Neural cell (in vitro differentiated cells): ENCODE data around the gene FBN1. TPM values are rescaled to one million over a fixed set of nuclear protein-coding genes. Genes with fewer than 3 reads are reported as not detected.

ENCODE experiments used
- H2AFZ ChIP-seq: fragments of 200-600, 300-800 bp; sonication (generic), shearing (Covaris generic); 2 replicates; pipeline ENCODE4 v1.6.0; 2014; ENCODE audit warnings: low read depth, mild to moderate bottlenecking, antibody characterized with exemption, low read length, moderate library complexity
- H3F3A ChIP-seq: fragments of 200-600 bp; shearing (Covaris generic); 2 replicates; pipeline ENCODE4 v1.6.1; 2016; ENCODE audit warnings: mild to moderate bottlenecking, moderate library complexity, mixed read lengths, antibody characterized with exemption, low read length; ENCODE audit not compliant: insufficient read depth, poor library complexity, severe bottlenecking
- H3K27ac ChIP-seq: fragments of 200-600, 300-800 bp; sonication (generic), shearing (Covaris generic); 2 replicates; pipeline ENCODE4 v1.5.1; 2014; ENCODE audit warnings: mild to moderate bottlenecking, low read length, moderate library complexity
- H3K27me3 ChIP-seq: fragments of 300-800, 200-600 bp; sonication (generic), shearing (Covaris generic); 2 replicates; pipeline ENCODE4 v1.6.0; 2014; ENCODE audit warnings: mild to moderate bottlenecking, low read depth, low read length, moderate library complexity; ENCODE audit not compliant: insufficient read depth
- H3K36me3 ChIP-seq: fragments of 300-800, 200-600 bp; sonication (generic), shearing (Covaris generic); 2 replicates; pipeline ENCODE4 v1.5.1; 2014; ENCODE audit warnings: mild to moderate bottlenecking, antibody characterized with exemption, low read length, moderate library complexity; ENCODE audit not compliant: insufficient read depth
- H3K4me2 ChIP-seq: fragments of 300-800, 200-600 bp; sonication (generic), shearing (Covaris generic); 2 replicates; pipeline ENCODE4 v1.6.0; 2014; ENCODE audit warnings: mild to moderate bottlenecking, low read length
- H3K4me3 ChIP-seq: fragments of 300-800, 200-600 bp; sonication (generic), shearing (Covaris generic); 2 replicates; pipeline ENCODE4 v1.5.1; 2014; ENCODE audit warnings: mild to moderate bottlenecking, low read length, moderate library complexity
- H3K79me2 ChIP-seq: fragments of 200-600 bp; shearing (Covaris generic); replicated peaks from 2 replicates; pipeline ENCODE4 v1.6.0; 2014; ENCODE audit warnings: mild to moderate bottlenecking, low read length, moderate library complexity; ENCODE audit not compliant: insufficient read depth
- H3K9ac ChIP-seq: fragments of 300-800, 200-600 bp; sonication (generic), shearing (Covaris generic); 2 replicates; pipeline ENCODE4 v1.6.1; 2016; ENCODE audit warnings: mild to moderate bottlenecking, low read length, mixed read lengths
- H3K9me2 ChIP-seq: fragments of 200-600 bp; shearing (Covaris generic); 2 replicates; pipeline ENCODE4 v1.6.1; 2016; ENCODE audit warnings: mild to moderate bottlenecking, low read length, mixed read lengths; ENCODE audit not compliant: insufficient read depth
- H3K9me3 ChIP-seq: fragments of 200-600, 300-800 bp; sonication (generic), shearing (Covaris generic); 2 replicates; pipeline ENCODE4 v1.6.1; 2016; ENCODE audit warnings: mild to moderate bottlenecking, mixed run types, low read length, moderate library complexity, mixed read lengths
- H4K20me1 ChIP-seq: fragments of 200-600 bp; shearing (Covaris generic); 2 replicates; pipeline ENCODE4 v1.6.1; 2016; ENCODE audit warnings: mild to moderate bottlenecking, mixed run types; ENCODE audit not compliant: insufficient read depth
- EP300 ChIP-seq: fragments of 450-650 bp; conservative IDR thresholded peaks from 2 replicates; pipeline ENCODE4 v1.6.1; 2014; ENCODE audit warnings: antibody characterized with exemption, mild to moderate bottlenecking, moderate library complexity; ENCODE audit not compliant: poor library complexity, severe bottlenecking
- EZH2 ChIP-seq: fragments of 200-600, 300-800 bp; shearing (Covaris generic), sonication (generic); IDR thresholded peaks from 2 replicates; pipeline ENCODE4 v1.6.1; 2014; ENCODE audit warnings: antibody characterized with exemption, low read length, borderline replicate concordance, mild to moderate bottlenecking; ENCODE audit not compliant: insufficient read depth, poor library complexity, severe bottlenecking
- MXI1 ChIP-seq: fragments of 450-650 bp; conservative IDR thresholded peaks from 2 replicates; pipeline ENCODE4 v1.6.1; 2014; ENCODE audit warnings: antibody characterized with exemption, mild to moderate bottlenecking; ENCODE audit not compliant: poor library complexity, severe bottlenecking
- POLR2AphosphoS5 ChIP-seq: IDR thresholded peaks from 2 replicates; pipeline ENCODE4 v1.6.1; 2012
- RAD21 ChIP-seq: fragments of 450-650 bp; conservative IDR thresholded peaks from 2 replicates; pipeline ENCODE4 v1.6.1; 2014; ENCODE audit warnings: antibody characterized with exemption, mild to moderate bottlenecking, moderate library complexity
- SMC3 ChIP-seq: fragments of 450-650 bp; conservative IDR thresholded peaks from 2 replicates; pipeline ENCODE4 v1.6.1; 2014; ENCODE audit warnings: antibody characterized with exemption, mild to moderate bottlenecking, moderate library complexity; ENCODE audit not compliant: poor library complexity
- TAF1 ChIP-seq: IDR thresholded peaks from 2 replicates; pipeline ENCODE4 v1.6.1; 2012; ENCODE audit warnings: low read depth
- polyA plus RNA-seq: library from polyadenylated mRNA; depleted of rRNA; stranded (reverse); fragments of >200 nt; gene quantifications from 2 replicates; pipeline ENCODE4 v1.2.3, GENCODE V29; 2014
- TF ChIP-seq, protein P1 (sequence below): IDR thresholded peaks from 2 replicates; pipeline ENCODE4 v1.6.1; 2012; ENCODE audit warnings: borderline replicate concordance
- TF ChIP-seq, protein P2 (sequence below): fragments of 450-650 bp; IDR thresholded peaks from 2 replicates; pipeline ENCODE4 v1.5.1; 2014; ENCODE audit warnings: antibody characterized with exemption, mild to moderate bottlenecking, moderate library complexity; ENCODE audit not compliant: poor library complexity, severe bottlenecking

The FBN1 gene
- polyA plus RNA-seq, 1 donor from 2014 or later: 22.0 TPM

DNA sequence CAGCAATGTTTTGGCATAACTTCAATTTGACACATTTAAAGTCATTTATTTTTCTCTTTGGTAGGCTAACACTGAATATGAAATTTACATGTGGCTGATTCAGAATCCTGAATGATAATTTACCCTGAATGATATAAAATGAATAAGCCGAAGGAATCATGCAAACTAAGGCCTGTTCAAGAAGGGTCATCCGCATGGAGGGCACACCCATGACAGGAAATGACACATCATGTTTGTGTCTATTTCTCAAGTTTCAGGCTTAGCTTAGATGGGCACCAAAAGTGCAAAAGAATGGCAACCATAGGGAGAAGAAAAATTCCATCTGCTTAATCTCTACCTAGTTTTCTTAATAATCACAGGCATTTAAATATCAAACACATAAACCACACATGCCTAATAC, 172.8 kb downstream of the FBN1 start:
- H3K9ac ChIP-seq: no peak overlapping the region
- TF ChIP-seq POLR2AphosphoS5: no peak
- no peak for TF ChIP-seq MXI1
- no peak for TF ChIP-seq EZH2
- TF ChIP-seq TAF1: no peak
- TF ChIP-seq, protein P1, sequence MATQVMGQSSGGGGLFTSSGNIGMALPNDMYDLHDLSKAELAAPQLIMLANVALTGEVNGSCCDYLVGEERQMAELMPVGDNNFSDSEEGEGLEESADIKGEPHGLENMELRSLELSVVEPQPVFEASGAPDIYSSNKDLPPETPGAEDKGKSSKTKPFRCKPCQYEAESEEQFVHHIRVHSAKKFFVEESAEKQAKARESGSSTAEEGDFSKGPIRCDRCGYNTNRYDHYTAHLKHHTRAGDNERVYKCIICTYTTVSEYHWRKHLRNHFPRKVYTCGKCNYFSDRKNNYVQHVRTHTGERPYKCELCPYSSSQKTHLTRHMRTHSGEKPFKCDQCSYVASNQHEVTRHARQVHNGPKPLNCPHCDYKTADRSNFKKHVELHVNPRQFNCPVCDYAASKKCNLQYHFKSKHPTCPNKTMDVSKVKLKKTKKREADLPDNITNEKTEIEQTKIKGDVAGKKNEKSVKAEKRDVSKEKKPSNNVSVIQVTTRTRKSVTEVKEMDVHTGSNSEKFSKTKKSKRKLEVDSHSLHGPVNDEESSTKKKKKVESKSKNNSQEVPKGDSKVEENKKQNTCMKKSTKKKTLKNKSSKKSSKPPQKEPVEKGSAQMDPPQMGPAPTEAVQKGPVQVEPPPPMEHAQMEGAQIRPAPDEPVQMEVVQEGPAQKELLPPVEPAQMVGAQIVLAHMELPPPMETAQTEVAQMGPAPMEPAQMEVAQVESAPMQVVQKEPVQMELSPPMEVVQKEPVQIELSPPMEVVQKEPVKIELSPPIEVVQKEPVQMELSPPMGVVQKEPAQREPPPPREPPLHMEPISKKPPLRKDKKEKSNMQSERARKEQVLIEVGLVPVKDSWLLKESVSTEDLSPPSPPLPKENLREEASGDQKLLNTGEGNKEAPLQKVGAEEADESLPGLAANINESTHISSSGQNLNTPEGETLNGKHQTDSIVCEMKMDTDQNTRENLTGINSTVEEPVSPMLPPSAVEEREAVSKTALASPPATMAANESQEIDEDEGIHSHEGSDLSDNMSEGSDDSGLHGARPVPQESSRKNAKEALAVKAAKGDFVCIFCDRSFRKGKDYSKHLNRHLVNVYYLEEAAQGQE: no peak
- no peak for TF ChIP-seq SMC3
- no peak for TF ChIP-seq RAD21
- TF ChIP-seq EP300: no peak
- TF ChIP-seq, protein P2, sequence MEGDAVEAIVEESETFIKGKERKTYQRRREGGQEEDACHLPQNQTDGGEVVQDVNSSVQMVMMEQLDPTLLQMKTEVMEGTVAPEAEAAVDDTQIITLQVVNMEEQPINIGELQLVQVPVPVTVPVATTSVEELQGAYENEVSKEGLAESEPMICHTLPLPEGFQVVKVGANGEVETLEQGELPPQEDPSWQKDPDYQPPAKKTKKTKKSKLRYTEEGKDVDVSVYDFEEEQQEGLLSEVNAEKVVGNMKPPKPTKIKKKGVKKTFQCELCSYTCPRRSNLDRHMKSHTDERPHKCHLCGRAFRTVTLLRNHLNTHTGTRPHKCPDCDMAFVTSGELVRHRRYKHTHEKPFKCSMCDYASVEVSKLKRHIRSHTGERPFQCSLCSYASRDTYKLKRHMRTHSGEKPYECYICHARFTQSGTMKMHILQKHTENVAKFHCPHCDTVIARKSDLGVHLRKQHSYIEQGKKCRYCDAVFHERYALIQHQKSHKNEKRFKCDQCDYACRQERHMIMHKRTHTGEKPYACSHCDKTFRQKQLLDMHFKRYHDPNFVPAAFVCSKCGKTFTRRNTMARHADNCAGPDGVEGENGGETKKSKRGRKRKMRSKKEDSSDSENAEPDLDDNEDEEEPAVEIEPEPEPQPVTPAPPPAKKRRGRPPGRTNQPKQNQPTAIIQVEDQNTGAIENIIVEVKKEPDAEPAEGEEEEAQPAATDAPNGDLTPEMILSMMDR: no peak
- no peak overlapping the region for H3K4me3 ChIP-seq
- no peaks in the 10 kb centered on the region for H3F3A ChIP-seq
- no peak overlapping the region for H3K27ac ChIP-seq
- no peaks in the 10 kb centered on the region for H3K36me3 ChIP-seq
- no peak overlapping the region for H3K4me2 ChIP-seq
- no peaks in the 10 kb centered on the region for H3K79me2 ChIP-seq
- no peaks in the 10 kb centered on the region for H3K9me2 ChIP-seq
- no peaks in the 10 kb centered on the region for H3K9me3 ChIP-seq
- H2AFZ ChIP-seq: no peak overlapping the region
- H3K27me3 ChIP-seq: no peaks in the 10 kb centered on the region
- H4K20me1 ChIP-seq: no peaks in the 10 kb centered on the region

DNA sequence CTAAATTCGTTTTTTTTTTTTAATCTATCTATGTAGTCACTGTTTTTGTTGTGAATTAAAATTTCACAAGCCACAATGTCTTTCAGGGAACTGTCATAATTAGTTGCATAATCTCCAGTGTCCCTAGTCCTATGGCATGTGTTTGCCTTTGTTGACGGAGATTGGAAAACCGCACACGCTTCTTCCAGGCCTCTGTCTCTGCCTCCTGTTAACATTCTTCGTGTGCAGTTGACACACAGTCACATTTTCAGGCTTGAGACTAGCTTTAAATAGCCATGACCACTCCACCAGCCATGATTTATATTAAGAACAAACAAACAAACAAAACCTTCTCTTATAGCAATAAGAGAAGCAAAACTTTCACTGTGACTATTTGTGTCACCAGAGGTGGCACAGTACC, 174.4 kb downstream of the FBN1 start:
- H3K79me2 ChIP-seq: no peaks in the 10 kb centered on the region
- no peak overlapping the region for H3K4me3 ChIP-seq
- H3K9me2 ChIP-seq: no peaks in the 10 kb centered on the region
- TF ChIP-seq, protein P1: no peak
- TF ChIP-seq POLR2AphosphoS5 (no peak), SMC3 (no peak), MXI1 (no peak)
- no peak overlapping the region for H3K4me2 ChIP-seq
- H4K20me1 ChIP-seq: no peaks in the 10 kb centered on the region
- H3K27ac ChIP-seq: no peak overlapping the region
- no peak overlapping the region for H3K9ac ChIP-seq
- H3K9me3 ChIP-seq: no peaks in the 10 kb centered on the region
- H3F3A ChIP-seq: no peaks in the 10 kb centered on the region
- H3K36me3 ChIP-seq: no peaks in the 10 kb centered on the region
- H3K27me3 ChIP-seq: no peaks in the 10 kb centered on the region
- no peak overlapping the region for H2AFZ ChIP-seq
